T-helper 2 cell treated with Interferon-gamma antibody and Interleukin-4, amounts not matched to agents 100 ng/mL and 5 ng/mL, for 36 hours (primary cell): ENCODE results near the gene KRT82. TPM values are rescaled to one million over a fixed set of nuclear protein-coding genes. Genes with fewer than 3 reads are reported as not detected.
"Not testable (repeated sequence)": the region's sequence is repeated elsewhere in the genome, so short reads cannot be mapped to it uniquely, and the experiment has no call there.

ENCODE experiments used
- intact Hi-C: fragments of 100-400 bp; cut with micrococcal nuclease; formaldehyde crosslinking; loops from one replicate; pipeline ENCODE4 v1.15.1; 2023
- total RNA-seq: library from RNA; stranded (reverse); gene quantifications from 2 replicates; pipeline ENCODE4 v1.2.3, GENCODE V29; 2022

The KRT82 gene
- not detected in 2 replicates for total RNA-seq

- intact Hi-C loops, result no loop called here
These were observed at the start of gene KRT82 for GRCh38 chr12:52405922-52406385. KRT82 (minus strand) TSS chr12:52406335; CDS start chr12:52406277, 58 bp downstream.

DNA sequence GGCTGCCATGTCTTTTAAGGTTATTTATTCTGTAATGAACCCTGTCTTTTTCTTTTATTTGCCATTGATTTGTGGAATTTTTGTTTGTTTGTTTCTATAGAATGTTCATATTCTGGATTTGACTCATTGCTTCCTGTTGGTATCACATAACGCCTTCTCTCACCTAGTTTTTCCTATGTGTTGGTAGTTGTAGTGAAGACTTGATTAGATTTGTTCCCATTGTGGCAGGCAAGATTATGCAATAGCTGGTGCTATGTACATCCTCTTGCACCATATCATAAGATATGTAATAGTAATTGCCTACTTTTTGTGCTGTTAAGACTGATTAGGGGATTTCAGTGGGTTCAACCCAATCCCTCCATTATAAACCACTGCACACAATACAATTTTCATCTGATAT, 49.7 kb upstream of the KRT82 start:
- intact Hi-C loops, result no loop called here

GRCh38 chr12:52454411-52455201, 48.5 kb upstream of the KRT82 start:
- intact Hi-C loops, result no loop called here

GRCh38 chr12:52452101-52452500, 46.0 kb upstream of the KRT82 start, which contains the start of gene KRT6B:
KRT6B (minus strand) TSS chr12:52452146; CDS start chr12:52452078, 68 bp downstream.
- intact Hi-C loops, result no loop called here

DNA sequence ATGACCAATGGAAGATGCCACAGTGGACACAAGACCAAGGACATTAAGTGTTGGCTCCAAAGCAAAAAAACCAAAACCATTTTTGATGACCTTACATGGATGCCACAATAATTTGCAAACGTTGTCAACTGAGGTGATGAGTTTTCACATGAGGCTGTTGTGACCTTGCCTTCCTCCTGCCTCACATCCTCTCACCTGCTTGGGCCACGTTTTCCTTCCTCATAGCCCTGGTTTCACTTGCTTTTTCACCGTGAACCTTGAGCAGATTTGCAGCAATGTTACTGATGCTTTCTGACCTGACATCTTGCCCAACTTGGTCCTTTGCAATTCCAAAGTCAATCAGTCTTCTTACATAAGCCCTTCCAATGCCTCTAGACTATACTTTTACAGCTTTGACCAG, 42.1 kb upstream of the KRT82 start:
- intact Hi-C loops, result no loop called here

- intact Hi-C loops, result not testable (repeated sequence)
These were observed 41.1 kb upstream of the KRT82 start for GRCh38 chr12:52447196-52447595.

DNA sequence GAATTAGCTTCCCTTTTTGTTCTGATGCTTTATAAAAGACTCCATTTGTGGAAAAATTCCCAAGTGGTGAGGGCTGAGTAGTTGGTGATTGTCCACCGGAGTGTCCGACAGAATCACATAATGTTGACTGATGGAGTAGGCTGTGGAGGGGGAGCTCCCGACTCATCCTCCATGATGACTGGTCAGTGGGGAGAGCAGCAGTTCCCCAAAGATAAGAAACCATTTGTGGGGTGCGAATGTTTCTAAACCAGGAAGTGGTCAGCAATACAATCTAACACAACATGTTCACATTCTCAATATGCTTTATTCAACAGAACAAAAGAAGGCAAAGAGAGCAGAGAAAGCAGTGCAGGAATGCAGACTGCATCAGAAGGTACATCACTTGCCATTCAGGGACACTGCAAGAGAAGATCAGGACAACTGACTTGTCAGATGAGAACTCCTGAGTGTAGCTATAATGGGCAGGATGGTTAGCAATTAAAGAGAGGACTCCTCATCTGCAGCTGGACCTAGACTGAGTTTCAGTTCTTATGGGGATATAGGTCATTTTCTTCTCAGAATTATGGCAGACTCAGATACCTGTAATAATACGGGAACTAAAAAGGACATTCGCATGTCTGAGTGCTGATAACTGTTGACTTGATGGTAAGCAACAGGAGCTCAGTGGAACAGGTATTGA, 40.4 kb upstream of the KRT82 start:
- intact Hi-C loops, result no loop called here

- intact Hi-C loops, result no loop called here
These were observed 39.7 kb upstream of the KRT82 start for GRCh38 chr12:52445876-52446275.

DNA sequence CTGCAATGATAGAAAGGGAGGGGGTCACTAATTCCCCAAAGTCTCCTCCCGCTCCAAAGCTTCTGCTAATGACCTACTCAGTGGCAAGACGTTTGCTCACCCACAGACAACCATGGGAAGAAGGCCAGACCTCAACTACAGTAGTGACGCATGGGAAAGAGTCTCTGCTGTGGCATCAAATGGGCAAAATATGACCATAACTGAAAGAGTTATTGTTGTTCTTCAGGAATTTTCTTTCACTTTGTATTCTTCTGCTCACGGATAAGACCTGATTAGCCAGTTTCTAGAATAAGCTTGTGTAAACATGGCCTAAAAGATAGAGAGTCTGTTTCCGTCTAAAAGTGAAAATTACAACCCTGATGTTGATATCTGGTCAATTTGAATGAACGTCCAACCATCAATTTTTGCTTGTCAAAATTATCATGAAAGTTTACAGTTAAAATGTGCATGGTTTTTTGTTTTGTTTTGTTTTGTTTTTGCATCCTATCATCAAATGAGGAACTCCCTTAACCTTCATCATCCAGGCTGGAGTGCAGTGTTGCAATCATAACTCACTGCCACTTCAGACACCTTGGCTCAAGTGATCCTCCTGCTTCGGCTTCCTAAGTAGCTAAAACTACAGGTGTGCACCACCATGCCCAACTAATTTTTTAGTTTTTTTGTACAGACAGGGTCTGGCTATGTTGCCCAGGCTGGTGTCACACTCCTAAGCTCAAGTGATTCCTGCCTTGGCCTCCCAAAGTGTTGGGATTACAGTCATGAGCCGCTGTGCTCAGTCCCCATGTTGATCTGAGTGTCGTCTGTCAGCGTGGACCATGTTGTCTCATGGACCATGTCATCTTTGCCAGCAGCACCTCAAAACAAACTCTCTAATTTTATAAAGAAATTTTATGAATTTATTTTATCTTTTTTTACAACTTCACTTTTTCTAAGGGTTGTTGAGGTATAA, 38.8 kb upstream of the KRT82 start:
- intact Hi-C loops, result no loop called here

DNA sequence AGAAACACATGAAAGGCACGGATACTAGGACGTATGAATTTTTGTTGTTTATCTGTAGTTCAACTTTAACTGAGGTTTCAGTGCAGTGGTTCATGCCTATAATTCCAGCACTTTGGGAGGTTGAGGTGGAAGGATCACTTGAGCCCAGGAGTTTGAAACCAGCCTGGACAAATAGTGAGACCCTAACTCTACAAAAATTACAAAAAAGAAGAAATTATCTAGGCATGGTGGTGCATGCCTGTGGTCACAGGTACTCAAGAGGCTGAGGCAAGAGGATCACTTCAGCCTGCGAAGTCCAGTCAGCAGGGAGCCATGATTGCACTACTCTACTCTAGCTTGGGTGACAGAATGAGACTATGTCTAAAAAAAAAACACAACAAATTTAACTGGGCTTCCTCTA, 37.8 kb upstream of the KRT82 start:
- intact Hi-C loops, result no loop called here

DNA sequence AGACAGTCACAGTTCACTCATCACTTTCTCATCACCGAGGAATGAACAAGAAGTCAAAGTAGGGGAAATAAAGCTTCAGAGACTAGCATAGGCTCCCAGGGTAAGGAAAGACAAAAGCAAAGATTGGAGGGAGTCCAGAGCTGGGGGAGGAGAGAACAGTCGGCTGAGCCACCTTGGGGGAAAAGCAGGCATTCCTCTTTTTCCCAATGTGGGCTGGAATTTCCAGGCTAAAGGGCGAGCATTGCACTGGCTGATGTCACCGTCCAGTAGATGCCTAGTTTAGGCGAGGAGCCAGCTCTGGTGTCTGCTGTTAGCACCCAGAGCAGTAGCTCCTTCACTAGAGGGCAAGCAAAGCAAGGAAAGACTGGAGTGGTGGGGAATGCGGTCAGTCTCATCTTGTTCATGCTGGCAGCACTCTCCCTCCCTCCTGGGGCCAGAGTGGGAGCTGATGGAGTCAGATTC, 36.5 kb upstream of the KRT82 start:
- intact Hi-C loops, result no loop called here

GRCh38 chr12:52441320-52441911, 35.3 kb upstream of the KRT82 start:
- intact Hi-C loops, result no loop called here

- intact Hi-C loops, result no loop called here
These were observed 34.7 kb upstream of the KRT82 start for GRCh38 chr12:52440821-52441319.

- intact Hi-C loops, result no loop called here
These were observed 33.7 kb upstream of the KRT82 start for GRCh38 chr12:52439845-52440244.

- intact Hi-C loops, result no loop called here
These were observed 33.3 kb upstream of the KRT82 start for GRCh38 chr12:52439420-52439819.

- intact Hi-C loops, result no loop called here
These were observed 32.5 kb upstream of the KRT82 start for GRCh38 chr12:52438305-52439301.

GRCh38 chr12:52437508-52437907, 31.4 kb upstream of the KRT82 start:
- intact Hi-C loops, result no loop called here

- intact Hi-C loops, result no loop called here
These were observed 30.8 kb upstream of the KRT82 start for GRCh38 chr12:52436828-52437474.
